Stimulated activated CD8-positive, alpha-beta memory T cell treated with anti-CD3 and anti-CD28 coated beads, Interleukin-4, amount 100 ng/mL, for 48 hours (primary cell): ENCODE data around the gene LRIG1.

Experiments used
- DNase-seq: peaks from one replicate; pipeline ENCODE4 v3.0.0-alpha.2; 2020

The LRIG1 gene

DNA sequence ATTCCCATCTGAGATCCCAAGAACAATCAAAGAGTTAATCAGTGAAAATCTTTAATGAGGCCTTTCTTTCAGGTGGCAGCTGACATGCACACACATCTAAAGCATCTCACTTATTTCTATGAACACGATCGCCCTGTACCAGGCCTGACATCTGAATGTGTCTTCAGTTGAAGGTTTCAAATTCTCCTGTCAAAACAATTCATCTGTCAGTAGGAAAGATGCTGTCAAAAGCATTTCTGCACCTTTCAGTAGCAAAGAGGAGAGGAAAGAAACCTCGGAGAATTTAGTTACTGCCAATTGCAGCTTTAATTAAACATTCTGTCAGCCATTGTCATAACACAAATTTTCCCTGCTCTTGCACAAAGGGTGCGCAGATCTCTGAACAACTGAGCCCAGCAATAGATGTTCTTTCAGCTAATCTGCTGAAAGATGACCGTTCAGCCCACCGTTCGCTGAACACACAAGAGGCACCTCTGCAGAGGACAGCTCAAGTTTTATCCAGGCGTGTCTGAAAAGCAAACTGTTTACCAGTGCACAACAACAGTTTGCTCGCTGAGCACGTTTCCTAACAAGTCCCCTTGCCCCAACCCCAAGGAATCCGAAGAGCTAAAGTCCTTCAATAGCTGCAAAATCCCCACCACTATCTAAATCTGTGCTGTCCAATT lies 34.1 kb downstream of the LRIG1 start:
- no peak for DNase-seq

DNA sequence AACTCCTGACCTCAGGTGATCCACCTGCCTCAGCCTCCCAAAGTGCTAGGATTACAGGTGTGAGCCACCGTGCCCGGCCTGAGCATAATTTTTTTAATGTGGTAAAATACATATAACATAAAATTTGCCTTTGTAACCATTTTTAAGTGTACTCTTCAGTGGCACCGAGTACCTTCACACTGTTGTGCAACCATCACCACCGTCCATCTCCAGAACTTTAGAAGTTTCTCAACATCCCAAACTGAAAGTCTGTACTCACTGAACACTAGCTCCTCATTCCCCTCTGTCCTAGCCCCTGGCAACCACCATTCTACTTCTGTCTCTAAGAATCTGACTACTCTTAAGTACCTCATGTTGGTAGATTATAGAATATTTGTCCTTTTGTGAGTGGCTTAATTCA lies 35.2 kb downstream of the LRIG1 start:
- DNase-seq = no peak

DNA sequence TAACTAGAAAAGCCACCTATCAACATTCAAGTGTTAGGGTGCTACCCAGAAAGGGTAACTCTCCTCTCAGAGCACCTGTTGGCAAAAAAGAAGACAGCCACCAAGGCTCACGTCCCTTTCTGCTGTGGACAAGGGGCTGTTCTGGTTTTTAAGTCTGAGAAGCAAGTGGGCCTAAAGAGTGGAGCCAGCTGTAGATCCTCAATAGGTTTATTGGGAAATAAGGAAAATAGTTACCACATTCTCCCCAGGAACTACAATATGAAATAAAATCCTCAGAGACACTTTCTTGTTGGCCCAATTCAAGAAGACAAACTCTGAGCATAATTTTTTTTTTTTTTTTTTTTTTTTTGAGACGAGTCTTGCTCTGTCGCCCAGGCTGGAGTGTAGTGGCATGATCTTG lies 35.8 kb downstream of the LRIG1 start:
- no peak for DNase-seq

DNA sequence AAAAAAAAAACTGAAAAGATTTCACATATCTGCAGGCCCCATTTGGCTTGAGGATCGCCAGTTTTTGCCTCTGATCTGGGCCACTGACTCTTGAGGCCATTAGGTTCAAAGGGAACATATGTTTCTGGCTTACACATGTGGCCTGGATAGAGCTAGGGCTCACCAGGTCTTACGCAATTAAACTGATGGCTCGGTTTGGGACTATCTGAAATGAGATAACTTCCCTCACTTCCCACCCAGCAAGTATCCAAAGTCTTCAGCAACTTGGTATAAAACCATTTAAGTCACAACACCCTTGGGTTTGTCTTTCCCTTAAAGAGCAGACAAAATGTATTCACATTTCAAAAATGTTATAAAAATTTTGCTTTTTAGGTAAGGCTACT lies 36.3 kb downstream of the LRIG1 start:
- DNase-seq = no peak

DNA sequence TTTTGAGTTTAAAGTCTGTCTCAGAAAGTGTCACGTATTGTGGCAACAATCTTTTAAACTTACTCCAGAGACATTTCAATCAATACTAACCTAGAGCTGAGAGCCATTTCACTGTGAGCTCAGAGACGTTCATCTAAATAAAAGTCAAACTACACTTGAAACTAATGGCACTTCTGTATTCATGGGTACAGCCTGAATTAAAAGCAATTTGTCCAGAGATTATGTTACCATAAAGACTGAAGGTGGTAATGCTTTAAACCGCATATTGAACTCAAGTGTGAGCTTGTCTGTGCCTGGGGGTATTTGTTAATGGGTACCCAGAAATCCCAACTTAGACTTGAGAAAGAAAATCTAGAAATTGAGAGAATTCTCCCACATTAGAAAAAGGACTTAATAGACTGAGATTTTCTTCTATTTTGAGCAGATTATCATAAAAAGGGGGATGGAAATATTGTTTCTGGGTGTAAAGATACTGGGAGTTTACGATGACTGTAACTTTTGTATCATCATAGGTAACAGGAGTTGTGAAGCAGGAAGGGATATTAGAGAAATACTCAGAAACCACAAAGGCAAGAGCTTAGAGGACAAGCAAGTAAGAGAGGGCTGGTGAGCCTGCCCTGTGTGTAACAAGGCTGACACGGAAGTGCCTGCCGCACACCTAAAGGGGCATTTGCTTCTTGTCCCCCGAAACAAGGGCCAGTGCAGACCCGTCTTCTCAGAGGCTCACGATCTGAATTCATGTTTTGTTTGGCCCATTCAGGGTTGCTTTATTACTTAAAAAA lies 36.9 kb downstream of the LRIG1 start:
- DNase-seq = no peak

DNA sequence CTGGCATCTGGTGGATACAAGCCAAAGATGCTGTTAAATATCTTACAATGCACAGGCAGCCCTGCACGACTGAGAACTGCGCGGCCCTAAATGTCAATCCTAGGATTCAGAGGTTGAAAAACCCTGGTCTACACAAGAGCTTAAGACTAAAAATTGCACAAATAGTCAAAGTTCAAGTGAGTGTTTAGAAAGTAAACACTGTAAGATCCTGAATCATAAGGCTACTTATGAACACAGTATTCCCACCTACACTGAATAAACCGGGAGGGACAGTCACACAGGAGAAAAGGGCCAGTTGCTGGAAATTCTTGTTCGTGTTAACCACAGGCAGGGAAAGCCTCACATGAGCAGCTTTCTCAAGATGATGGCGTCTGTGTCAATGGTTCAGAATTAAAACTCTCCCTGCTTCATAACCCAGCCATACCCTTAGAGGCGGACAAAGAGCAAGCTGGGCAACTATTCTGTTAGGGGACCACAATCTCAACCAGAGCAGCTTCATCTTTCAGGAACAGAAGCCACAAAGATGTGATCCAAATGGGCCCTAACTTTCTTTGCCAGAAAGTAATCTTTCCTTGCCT lies 37.7 kb downstream of the LRIG1 start:
- DNase-seq = no peak

DNA sequence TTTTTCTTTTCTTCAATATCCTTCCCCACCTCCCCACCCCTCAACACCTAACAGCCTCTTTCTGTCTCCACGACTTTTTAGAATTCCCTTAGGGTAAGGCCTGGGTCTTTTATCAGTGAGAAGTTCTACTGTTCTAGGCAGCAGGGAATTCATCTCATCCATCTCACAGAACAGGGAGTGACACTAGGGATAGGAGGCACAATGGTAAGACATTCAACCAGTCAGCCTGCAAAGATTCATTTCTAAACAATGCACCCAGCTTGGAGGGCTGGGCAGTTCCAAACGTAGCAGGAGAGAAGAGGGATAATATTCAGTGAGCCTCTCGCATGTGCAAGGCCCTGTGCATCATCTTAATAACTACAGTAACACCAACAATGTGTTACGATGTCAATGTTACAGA lies 43.6 kb downstream of the LRIG1 start:
- no peak for DNase-seq

DNA sequence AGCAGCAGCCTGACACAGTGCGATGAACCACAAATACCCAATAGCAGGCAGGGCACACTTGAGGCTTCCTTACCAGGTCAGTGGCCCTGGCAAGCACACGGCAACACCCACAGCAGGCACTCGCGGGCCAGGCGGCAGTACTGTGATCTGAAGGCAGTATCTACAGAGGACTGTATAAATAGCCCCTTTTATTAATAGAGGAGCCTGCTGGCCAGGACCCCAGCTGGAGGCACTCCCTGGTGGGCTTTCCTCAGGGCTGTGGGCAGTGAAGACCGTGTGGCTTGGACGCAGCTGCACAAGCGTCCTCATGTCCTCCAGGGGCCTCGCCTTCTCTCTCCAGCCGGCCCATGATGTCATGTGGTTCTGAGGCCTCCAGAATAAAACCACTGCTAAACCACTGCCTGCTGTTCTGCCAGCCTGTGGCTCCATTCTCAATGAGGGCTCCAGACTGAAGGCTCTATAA lies 44.1 kb downstream of the LRIG1 start:
- no peak for DNase-seq

DNA sequence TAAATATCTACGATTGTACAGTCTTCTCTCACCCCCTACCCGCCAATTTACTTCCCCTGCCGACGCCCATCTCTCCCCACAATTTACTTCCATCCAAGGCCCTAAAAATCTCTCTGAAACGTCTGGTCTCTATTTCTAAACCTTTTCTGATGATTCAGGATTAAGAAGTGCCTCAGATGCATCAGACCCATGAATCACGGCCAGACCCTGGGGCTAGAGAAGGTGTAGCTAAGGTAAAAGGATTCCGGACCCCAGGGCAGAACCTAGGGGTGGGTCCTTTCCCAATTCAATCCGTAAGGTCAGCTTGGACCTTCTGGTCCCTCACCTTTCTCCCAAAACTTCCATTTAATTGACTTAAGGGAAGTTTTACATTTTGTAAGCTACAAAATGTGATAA lies 46.4 kb downstream of the LRIG1 start:
- no peak for DNase-seq

DNA sequence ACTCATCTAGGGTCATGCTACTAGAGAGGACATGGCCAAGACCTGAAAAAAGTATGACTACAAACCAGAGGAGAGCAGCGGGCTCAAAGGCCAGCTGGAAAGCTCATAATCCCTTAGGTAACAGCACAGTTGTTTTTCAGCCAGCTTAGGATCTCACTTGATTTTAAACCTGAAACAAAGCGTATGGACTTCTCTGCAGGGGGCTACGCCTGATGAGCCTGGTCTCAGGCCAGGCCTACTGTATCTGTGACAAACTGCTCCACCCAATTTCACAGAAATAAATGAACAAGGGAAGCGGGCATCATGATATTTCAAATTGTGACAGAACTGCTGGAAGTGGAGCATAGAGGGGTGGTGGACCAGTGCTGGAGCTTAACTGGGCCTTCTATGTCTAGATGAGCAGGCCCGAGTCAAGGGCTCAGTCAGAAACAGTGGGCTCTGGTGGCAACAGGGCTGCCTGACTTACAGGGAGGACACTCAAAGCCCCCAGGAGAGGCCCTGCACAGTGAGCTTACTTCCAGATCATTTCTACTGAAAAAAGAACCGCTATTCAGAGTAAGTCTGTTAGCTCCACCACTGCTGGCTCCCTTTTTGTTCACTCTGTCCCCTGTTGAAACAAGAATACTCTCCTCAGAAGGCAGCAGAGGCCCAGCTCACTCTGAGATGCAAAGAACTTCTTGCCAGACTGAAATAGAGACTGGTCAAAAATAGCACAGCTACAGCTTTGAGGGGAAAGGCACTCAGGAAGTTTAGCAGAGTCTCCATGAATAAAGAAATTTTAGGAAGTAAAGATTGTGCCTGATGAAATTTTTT lies 47.0 kb downstream of the LRIG1 start:
- no peak for DNase-seq

DNA sequence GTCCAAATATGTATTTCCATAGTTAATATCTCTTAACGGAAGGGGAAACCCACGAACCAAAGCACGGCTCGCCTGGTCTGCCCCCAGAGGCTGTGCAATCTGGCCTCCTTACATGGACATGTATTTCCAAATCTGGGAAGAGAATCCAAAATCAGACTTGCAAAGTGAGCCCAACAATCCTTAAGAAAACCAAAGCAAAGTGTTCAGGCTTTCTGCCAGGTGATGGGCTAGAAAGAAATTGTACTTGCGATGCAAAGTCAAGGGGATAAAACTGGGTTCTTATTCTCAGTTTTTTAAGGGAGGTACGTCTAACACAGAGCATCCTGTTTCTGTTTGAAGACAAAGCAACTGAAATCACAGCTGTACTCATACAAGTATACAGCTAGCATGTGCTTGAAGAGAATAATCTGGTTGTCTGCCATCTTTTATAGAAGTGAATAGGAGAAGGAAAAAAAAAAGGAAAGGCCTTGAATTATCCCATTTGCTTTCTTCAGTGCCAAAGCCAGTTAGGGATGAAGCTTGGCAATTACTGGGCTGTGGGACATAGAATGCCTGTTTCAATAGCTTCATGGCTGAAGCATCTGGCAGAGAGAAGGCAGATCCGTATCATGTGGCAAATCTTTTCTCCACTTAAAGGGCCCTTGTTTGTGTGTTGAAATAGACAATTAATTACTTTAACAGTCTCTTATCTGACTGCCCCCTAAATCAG lies 48.4 kb downstream of the LRIG1 start:
- DNase-seq = no peak

DNA sequence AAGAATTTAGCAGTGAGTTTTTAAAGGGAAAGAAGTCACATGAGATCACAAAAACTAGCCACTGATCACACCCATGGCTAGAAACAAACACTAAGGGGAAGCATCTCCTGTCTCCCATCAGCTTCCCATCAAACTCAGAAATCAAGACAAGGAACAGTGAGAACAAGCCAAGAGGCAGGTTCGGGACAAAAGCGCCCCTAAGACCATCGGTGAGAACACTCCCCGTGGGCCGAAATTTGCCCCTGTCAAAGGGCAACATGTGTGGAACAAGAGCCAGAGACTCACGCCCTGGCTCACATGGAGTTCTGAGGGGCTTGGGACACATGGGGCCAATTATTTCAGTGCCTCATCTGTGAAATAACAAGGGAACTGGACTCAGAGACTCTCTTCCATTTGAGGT lies 49.1 kb downstream of the LRIG1 start:
- DNase-seq = no peak

DNA sequence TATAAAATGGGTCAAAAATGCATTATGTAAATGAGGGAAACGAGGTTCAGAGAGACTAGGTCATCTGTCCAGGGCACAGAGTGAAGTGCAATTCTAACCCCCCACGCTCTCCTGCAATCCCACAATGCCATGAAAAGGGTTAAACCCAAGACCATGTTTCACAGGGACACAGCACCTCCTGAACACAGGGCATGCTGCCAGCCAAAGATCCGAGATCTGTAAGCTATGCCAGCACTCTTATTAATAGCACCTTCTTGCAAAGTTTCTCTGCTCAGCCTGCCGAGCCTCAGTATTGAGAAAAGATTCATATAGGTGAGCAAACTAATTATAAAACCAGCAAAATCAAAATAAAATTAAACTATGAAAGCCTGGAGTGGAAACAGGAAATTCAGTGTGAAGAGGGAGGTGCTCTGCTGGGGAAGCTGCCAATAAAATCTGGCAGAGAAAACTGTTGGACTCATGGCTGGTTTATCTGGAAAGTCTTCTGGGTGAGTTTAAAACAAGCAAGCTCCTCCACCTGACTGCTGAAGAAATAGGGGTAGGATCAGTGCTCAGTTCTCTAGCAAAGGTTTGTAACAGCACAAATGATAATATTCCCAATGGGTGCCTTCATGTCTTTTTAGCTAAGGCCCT lies 50.3 kb downstream of the LRIG1 start:
- no peak for DNase-seq

DNA sequence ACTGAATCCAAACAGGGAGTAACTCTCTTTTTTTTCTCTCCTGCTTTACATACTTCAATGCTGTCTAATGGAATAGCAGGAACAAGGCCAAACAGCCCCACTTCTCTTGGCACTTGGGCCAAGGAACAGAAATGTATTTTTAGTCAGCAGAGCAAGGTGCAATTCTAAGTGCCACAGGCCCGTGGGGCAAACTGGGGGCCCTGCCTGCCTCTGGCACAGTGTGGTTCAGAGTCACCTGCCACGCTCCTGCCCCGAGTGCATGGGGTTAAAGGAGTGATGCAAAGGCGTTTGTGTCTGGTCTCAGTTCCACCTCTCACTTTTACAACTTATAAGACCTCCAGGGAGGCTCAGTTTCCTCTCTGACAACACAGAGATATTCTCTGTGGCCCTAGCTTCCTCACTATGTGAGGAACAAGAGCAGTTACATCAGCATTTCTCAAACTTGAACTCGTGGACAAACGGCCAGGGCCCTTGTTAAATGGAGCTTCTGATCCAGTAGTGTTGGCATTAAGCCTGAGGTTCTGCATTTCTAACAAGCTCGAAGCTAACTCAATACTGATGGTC lies 51.3 kb downstream of the LRIG1 start:
- no peak for DNase-seq

DNA sequence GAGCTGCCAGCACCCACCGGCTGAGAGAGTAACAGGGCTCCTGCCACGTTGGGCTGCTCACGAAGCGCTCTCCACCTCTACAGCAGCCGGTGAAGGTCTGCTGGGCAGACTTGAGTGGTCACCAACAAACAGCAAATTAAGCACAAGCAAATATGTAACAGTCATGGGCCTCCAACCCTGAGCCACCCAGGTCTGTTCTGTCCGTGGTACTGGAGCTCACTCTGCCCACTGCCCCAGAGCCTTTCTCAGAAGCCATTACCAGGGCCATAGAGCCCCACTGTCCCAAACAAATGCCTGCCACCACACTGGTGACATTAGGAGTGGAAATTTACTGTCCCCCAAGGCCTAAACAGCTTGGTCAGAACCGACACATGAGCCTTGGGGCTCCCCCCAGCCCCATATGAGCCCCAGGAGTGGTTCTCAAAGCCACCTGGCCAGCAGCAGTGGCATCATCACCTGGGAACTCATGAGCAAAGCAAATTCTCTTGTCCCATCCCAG lies 56.6 kb downstream of the LRIG1 start:
- no peak for DNase-seq

DNA sequence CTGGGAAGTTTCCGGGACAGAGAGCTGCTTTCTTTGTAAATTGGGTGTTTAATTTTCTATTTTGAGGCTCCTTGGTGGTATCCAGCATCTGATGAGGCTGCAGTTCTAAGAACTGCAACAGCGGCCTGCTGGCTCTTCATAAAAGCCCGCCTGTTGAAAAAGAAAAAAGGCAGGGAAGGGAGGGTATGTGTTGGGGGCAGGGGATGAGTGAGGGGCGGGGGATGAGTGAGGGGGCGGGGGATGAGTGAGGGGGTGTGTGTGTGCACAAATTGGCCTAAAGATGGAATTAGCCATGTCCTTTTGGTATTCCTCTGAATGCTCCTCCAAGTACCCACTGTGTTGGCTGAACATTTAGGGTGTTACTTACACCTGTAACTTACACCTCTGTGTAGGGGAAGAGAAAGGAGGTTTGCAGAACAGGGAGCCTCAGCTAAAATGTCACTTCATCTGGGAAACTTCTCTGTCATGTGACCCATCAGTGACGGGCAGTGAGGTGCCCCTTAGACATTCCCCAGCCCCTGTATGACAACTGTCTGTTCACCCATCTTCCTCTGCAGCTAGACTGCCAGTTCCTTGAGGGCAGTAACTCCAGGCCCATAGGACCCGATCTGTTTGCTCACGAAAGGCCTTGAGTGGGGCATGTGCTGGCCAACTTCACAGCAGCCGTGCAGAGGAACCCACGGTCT lies 57.6 kb downstream of the LRIG1 start:
- DNase-seq = no peak

DNA sequence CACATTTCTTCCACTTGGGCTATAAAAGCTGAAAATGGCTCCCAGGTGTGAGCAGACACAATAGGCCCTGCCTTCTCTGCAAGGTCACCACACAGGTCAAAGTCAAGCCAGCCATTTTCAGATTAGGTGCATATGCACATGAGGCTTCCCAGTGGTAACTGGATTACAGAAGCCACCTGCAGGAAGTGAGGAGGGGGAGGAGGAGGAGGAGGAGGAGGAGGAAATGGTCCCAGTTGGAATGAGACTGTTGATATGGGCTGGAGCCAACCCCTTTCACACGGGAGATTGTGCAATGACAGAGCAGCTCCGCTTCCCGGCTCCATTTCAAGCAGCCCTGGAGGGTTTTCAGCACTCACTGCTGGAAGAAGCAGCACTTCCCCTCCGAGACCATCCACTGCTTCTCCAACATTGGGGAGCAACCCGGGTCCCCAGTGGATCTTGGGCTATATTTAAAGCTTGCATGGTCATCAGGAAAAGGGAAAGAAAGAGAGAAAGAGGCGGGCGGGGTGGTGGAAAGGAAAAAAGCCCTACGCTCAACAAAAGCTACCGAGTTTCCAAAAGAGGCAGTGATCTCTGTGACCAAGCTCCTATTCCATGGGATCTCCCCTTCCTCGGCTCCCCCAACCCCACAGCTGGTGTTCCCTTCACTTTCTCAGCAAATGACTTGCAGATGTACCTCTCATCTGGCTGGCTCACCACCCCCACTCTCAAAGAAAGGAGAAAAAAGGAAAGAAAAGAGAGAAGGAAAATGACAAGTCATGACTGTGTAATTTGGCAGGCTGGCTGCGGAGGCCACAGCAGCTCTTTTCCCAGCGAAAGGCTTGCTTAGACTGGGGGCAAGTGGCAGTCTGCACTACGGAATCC lies 58.3 kb downstream of the LRIG1 start:
- no peak for DNase-seq

DNA sequence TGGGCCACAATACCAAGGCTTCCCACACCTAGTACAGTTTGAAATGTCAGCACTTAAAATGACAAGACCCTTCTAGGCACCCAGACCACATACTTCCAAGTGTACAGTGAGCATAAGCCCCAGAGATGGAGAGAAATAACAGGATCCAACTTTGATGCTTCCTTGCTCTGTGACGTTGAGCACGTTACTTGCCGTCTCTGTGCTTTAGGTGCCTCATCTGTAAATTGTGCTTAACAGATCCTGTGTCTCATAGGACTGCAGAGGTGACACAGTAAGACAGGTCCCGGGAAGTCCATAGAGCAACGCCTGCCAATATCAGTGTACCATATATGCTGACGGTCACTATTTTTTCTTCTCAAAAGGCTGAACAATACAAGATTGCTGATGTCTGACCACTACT lies 59.1 kb downstream of the LRIG1 start:
- no peak for DNase-seq

DNA sequence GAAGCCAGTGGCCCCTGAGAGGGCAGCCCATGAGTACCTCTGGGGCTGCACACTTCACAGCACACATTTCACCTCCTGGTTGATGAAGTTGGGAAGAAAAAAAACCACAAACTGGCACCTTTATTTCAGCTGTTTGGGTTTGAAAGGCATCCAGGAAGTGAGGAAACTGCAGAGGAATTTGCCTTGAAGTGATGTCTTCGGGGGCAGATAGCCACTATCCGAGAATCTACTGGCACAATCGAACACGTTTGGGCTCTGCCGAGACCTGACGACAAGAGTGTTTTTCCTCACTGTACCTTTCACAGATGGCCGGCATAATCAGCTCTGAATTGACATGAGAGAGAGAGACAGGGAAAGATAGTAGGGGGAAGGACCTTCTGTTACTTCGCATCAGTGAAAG lies 59.7 kb downstream of the LRIG1 start:
- DNase-seq = no peak

DNA sequence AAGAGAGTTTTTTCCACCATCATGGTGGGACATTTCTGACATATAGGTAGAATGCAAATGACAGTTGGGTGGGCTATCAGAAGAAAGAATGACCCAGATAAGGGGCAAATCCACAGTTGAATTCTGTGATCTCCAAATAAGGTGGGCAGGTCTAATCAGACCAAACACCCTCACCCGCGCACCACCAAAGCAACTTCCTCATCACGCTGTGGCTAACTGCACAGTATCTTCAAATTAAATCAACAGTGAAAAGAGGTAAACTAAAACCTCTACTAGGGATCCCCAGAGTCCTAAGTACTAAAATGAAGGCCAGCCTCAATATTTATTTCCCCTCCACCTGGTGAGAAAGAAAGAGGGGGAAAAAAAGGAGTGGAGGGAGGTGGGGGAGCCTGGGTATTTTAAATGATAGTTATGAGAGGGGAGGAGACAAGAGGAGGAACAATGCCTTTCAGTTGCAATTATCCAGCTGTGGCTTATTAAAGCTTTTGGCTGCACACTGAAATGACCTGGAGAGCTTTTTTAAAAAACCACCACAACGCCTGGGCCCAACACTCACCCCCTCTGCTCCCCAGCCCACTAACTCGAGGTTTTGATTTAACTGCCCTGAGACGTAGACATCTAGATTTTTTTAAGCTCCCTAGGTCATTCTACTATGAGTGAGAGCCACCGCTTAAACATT lies 61.0 kb downstream of the LRIG1 start:
- no peak for DNase-seq
